COLO668 (cell line): ENCODE measurements around the gene COMP.

ENCODE experiments used
- DNase-seq: peaks from one replicate; lab custom pipeline; 2025; ENCODE audit not compliant: unreplicated experiment; lab: John Stamatoyannopoulos, UW

COMP gene

DNA sequence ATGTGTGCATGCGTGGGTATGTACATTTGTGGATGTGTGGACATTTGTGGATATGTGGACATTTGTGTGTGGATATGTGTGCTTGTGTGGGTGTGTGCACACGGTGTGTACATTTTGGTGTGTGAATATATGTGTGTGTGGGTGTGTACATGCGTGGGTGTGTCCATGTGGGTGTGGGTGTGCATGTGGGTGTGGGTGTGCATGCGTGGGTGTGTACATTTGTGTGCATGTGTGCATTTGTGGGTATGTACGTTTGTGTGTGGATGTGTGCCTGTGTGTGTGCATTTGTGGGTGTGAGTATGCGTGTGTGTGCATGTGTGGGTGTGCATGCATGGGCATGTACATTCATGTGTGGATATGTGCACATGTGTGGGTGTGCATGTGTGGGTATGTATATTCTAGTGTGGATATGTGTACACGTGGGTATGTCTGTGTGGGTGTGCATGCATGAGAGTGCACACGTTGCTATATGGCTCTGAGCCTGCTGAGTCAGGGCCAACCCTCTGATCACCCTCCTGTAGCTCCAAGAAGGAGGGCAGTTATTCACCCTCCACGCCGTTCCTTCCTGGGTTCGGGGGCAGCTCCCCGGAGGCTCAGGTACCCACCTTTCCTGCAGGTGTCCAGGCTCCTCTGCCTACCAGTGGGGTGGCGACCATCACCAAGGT, 20.3 kb downstream of the COMP start:
- DNase-seq: no peak

DNA sequence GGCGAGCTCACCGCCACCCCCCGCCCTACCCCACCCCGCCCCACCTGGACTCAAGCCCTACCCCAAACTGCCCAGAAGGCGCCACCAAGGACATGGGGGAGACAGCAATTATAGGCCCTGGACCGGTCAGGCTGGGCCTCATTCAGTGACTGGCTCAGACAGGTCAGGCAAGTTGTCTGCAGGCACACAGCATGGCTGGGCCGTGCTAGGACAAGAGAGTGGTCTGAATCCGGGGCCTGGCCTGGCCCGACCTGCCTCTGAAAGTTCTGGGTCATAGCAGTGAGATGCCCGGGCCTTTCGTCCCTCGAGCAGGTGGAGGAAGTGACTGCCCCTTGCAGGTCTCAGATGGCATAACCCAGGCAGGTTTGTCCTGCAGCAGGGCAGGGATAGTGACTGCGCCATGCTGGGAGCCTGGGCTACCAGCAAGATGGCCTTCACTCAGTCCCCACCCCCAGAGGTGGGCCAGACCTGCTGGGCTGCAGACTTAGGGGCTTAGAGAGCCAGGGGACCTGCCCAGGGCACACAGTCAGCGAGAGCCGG, 21.0 kb downstream of the COMP start:
- no peak for DNase-seq

DNA sequence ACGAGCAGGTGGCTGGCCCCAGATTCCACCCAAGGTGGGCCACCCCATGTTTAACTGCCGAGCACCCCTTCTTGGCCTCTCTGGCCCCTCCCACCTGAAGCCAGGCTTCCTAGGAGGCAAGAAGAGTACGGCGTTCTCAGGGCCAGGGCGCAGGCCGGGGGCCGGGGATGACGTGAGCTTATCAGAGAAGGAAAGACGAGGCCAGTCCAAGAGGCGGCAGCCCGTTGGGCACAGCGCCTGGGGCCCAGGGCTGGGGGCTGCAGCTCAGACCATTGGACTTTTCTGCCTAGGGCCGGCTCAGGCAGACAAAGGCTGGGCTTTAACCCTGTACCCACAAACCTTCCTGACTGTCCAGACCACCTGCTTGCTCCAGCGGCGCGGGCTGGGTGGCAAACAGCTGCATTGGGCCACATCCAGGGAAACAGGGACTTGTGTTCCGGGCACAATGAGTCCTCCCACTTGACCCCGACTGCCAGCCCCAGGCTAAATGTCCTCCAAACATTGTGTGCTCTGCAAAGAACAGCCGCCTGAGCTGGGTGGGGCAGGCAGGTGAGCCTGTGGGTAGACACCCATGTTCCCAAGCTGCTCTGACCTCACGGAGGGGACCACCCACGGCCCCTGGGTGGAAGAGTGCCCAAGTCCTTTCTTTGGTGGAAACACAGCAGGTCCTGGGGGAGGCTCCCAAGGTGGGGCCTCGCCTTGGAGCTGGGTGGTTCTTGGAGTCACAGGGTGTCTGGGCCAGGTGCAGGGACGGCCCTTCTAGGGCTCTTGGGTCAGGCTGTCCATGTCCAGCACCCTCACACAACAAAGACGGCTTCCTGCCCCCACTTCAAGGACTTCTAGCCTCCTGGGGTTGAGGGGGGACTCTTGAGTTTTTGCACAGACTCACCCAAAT, 21.9 kb downstream of the COMP start:
- DNase-seq: peak; percentile 88

DNA sequence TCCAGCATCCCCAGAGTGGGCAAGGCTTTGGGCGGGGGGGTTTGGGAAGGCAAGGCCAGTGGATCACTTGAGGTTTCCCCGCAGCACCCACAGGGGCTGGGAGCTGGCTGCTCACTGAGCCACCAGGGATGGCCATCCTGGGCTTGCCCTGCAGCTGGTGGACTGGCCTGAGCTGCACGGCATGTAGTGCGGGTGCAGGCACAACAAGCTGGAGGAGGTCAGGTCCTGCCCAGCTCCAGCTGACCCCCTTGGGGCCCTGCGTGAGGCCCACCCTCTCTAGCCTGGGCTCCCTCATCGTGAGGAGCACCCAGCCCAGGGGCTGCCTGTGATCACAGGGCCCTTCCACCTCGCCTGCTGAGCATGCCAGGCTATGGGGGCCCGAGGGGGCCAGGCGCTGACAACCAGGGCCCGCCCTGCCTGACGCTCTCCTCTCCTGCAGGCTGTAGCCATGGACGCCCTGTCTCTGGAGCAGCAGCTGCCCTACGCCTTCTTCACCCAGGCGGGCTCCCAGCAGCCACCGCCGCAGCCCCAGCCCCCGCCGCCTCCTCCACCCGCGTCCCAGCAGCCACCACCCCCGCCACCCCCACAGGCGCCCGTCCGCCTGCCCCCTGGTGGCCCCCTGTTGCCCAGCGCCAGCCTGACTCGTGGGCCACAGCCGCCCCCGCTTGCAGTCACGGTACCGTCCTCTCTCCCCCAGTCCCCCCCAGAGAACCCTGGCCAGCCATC, 22.9 kb downstream of the COMP start:
- DNase-seq: peak; percentile 59

DNA sequence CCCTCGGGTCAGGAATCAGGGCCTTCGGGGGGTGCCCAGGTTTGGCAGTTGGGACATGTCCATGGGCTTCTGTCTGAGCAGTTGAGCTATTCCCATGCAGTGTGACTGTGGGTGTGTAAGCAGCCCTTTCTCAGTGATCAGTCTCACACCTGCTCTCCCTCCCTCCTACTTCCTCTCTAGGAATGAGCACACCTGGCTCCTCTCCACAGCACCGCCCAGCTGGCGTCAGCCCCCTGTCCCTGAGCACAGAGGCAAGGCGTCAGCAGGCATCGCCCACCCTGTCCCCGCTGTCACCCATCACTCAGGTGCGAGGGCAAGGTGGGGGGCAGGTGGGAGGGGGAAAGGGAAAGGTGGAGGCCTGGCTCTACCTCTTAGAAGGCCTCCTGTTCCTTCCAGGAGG, 25.9 kb downstream of the COMP start:
- DNase-seq: peak; percentile 86

DNA sequence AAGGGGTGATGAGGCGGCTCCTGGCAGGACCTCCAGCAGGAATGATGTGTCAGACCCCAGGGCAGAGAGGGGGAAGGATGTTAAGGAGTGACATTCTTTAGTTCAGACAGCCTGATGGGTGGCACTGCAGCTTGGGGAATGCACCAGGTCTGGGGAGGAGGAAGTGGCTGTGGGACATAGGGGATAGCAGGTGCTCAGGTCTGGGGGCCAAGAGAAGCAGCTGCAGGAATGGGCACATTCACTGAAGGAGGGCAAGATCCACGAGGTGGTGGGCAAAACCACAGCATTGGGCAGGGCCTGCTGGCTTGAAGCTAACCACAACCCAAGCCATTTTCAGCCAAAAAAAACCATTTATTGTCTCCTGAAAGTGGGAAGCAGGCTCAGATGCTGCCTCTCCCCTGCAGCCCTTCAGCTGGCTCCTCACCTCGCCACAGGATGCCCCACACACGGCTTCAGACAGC, 26.5 kb downstream of the COMP start:
- no peak for DNase-seq

DNA sequence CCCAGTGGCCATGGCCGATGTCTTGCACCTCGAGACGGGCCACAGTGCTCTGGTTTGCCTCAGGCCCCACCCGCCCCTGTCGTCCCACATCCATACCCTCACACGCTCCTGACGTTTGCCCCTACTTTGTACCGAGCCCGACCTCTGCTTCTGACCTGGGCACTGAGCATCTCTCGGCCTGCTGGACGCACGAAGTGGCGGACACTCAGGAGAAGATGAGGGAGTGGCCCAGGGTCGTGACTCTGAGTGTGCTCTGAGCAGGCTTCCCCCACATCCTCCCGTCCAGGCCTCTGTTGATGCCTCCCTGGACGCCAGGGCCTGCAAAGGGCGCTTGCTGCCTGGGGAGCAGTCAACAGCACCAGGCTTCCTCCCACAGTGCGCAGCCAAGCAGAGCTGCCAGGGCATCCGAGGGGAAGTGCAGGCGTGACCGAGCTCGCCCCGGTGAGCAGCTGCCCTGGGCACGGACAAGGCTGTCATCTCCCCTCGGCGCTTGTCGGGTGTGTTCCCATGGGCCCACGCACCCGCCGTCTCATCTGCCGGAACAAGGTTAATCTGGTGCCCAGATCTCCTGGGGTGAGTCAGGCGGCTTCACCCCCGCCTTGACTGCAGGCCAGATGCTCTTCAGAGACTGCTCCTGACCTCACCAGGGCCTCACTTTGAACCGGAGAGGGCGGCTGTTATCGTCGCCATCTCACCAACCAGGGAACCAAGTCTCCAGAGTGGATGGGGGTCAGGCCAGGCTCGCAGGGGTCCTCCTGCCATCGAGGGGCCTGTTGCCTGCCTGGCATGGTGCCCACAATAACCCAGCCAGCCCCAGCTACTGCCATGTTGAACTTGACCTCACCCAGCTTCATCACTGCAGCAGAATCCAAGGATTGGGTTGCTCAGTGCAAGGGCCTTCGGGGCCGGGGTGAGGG, 27.2 kb downstream of the COMP start:
- DNase-seq: peak; percentile 84

DNA sequence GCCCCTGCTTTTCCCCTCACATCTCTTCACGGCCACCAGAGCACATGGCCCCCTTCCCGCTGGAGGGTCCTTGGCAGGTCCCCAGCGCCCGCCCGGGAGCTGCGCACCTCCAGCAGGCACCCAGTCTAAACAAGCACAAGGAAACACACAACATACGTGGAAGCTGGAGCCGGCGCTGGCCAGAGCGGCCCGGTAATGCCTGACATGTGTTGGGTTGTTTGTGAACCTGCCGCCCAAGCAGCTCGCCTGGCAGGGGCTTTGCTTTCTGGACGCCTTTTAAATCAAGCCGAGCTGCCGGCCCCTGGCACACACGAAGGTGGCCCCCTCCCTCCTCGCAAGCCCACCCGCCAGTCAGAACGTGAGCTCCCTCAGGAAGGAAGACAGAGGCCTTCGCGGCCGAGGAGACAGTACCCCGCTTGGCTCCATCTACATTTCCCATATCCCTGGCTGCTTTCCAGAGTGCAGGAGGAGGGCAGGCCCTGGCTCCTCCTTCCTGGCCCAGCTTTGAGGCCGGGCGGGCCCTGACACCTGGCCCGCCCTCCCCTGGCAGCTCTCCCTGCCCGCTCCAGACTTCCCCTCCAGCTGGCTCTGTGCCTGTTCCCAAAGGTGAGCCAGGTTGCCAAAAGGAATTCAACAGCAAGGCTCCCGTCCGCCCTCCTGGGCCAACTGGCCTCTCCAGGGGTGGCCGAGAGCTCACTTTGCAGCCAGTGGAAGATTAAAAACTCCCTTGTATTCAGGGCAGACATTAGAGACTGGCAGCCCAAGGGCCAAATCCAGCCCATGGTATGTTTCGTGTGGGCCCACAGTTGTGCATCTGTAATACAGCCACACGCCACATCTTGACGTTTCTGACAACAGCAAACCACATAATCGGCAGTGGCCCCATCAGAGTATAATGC, 28.7 kb downstream of the COMP start:
- DNase-seq: peak; percentile 92

DNA sequence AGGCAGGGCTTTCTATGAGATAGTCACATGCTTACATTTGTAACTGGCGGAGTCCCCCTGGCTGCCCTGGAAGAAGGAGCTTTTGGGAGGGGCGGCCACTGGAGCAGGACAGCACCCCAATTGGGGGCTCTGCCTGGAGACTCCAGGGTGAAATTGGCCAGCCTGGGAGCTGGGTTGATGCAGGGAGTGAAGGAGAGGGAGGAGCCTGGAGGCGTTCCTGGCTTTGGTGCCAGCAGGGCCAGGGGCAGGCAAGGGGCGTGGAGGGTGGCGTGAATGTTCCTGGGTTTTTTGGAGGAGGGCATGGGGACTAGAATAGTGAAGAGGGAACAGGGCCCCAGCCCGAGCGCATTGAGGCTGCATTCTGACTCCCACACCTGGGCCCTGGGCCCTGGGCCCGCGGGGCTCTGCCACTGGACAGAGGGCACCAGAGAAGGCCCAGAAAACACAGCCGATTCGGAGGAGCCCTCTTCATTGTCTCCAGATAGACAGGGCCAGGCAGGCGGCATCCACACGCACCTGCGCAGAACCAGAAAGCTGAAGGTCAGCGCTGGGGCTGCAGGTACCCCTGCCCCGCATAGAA, 29.5 kb downstream of the COMP start:
- peak; percentile 51 for DNase-seq

DNA sequence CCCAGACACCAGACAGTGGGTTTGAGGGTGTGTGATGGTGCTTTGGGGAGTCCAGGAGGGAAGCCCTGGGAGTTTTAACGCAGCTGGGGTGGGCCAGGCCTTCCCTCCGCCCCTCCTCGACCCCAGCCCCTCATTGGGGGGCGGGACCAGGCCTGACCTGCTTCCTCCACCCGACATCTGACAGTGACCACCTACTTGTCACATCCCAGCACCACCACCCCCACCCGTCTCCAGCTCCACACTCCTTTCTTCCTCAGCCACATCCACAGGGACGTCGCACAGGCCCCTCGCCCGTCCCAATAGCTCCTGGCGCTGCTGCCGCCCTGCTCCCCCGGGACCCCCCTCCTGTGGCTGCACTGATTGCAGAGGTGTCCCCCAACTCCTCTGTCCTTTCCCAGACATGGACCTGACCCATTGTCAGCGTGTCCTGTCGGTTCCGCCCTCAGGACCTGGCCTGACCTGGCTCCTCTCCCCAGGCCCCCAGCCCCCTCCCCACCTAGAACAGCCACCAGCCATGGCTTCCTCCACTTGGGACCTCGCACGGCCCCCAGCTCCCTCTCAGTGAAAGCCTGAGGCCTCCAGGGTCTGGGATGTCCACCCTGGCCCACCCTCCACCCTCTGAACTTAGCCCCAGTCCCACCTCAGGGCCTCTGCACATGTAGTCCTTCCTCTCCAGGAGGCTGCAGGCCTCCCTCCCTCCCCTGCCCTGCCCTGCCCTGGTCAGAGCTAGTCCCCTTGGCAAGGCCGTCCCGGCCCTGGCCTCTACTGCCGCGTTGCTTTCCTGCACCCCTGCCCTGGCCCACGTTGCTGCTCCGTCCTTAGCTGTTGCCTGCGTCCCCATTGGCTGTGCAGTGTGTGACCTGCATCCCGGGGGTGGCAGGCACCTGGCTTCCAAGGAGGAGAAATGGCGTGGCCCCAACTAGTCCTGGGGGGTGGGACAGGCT, 30.4 kb downstream of the COMP start:
- DNase-seq: no peak

DNA sequence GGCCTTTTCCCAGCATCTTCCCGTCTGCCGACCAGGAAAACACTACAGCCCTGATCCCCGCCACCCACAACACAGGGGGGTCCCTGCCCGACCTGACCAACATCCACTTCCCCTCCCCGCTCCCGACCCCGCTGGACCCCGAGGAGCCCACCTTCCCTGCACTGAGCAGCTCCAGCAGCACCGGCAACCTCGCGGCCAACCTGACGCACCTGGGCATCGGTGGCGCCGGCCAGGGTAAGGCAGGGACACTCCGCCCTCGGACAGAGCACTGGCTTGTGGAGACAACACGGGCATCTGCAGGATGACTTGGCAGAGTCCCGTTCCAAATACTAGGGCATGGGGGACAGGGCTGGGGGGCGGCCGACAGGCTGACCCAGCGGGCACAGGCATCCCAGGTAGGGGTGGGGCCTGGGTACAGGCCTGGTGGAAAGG, 31.1 kb downstream of the COMP start:
- no peak for DNase-seq

DNA sequence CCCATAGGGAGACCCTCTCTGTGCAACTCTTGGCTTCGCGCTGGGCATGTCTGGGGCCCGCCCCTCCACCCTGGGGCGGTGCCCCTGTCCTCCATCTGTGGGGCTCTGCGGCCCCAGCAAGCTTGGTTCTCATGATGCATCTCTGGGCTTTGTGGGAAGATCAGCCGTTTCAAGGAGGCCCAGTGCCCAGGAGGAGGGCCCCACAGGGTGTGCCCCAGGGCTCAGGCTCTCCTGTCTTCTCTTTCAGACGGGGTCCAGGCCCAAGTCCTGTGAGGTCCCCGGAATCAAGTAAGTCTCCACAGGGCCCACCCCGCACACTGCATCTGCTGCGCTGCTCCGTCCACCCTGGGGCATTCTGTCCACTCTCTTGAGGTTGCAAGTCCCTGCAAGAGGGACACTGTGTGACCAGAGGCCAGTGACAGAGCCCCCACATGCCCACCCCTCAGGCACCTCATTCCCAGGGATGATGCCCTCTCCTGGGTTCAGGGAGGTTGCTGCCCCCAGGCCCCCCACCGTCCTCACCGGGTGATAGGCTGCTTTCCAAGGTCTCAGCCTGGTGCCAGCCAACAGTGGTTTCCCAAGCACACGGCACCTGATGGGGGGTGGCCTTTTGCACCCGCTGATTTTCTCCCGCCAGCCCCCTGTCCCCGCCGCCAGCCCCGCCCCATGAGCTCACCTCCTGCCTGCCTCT, 31.7 kb downstream of the COMP start:
- no peak for DNase-seq

DNA sequence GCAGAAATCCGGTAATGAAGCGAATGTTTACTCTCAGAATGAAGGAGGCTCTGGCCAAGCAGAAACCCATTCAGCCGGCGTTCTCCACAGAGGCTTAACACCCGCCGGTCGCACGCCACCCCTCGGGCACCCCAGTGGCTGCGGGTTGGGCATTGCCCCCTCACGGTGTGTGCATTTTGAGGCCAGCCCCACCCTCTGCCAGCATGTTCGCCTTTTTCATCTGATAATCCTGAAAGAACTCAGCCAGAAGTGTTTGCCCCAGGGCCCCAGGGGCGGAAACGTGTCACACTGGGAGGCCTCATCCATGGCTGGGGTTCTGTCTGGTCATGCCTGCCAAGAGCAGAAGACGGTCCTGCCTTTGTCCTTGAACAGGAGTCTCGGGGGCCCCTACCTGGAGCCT, 34.2 kb downstream of the COMP start:
- no peak for DNase-seq

DNA sequence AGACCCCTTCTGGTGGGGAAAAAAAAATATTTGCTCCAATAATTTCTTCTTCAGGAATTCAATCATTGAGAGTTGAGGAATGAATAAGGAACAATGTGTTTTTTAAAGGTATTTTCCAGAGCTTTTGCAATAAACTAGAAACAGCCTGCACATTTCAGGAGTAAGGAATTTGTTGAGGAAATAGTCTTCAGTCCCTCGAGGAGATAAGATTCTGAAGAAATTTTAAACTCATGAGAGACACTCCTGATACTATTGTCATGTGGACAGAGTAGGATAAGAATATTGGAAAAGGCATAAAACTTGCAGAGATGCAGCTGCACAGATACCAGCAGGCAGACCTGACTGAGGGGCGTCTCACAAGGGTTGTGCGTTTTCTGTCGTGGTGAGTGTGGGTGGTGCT, 36.6 kb downstream of the COMP start:
- no peak for DNase-seq

DNA sequence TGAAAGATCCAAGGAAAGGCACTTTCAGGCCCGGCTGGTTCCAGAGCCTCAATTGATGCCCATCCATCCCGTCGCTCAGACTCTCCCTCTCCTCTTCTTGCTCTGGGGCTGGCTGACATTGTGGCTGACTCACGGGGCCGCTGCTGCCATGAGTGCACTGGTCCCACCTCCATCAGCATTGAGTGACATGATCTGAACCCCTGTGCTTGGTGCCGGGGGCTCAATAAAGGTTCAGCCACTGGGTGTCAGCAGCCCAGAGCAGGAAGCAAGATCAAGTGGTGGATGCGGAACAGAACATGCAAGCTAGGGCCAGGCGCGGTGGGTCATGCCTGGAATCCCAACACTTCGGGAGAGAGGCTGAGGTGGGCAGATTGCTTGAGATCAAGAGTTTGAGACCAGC, 39.5 kb downstream of the COMP start:
- DNase-seq: no peak

DNA sequence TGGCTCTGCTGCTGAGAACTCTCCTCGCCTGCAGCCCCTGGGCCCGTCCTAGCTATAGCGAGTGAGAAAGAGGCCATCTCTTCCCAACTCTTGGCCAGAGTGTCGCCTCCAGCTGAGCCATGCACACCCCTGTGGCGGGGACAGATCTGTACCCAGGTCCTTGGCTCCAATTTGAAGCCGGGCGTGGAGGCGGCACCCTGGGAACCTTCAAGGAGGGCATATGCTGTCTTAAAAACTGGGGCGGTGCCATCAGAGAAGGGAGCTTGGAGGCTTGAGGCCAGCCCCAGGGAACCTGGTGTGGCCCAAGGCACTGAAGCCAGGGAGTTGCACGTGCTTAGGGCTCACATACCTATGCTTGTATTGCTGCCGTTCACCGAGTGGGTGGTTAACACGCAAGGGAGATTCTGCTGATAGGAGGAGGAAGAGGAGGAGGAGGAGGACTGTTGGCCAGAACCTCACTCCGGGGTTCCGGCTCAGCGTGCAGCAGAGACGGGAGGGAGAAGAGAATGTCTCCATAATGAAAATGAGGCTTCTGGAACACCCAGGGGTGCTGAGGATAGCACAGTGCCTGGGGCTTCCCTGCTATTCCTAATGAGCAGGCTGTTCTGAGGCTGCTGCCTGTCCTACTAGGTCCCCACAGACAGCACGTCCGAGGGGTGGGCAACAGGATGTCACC, 40.7 kb downstream of the COMP start:
- no peak for DNase-seq
